Neural crest cell (in vitro differentiated cells): Measurements from ENCODE around the gene MAP1A. TPM values are rescaled to one million over a fixed set of nuclear protein-coding genes. Genes with fewer than 3 reads are reported as not detected.

Experiments used
- DNase-seq: peaks from one replicate; pipeline ENCODE4 v3.0.0; 2021; ENCODE audit warnings: low read depth, mixed read lengths, low spot score
- H3K27ac Mint-ChIP-seq: one replicate; pipeline ENCODE4 v1.8.0; 2021; ENCODE audit warnings: mild to moderate bottlenecking, mixed read lengths; ENCODE audit not compliant: unreplicated experiment
- H3K27me3 Mint-ChIP-seq: 2 replicates; pipeline ENCODE4 v1.8.0; 2021; ENCODE audit warnings: low read depth, mild to moderate bottlenecking, mixed read lengths
- H3K36me3 Mint-ChIP-seq: 2 replicates; pipeline ENCODE4 v1.8.0; 2021; ENCODE audit warnings: low read depth, mild to moderate bottlenecking, mixed read lengths
- H3K4me1 Mint-ChIP-seq: 2 replicates; pipeline ENCODE4 v1.8.0; 2021; ENCODE audit warnings: mixed read lengths
- H3K4me3 Mint-ChIP-seq: one replicate; pipeline ENCODE4 v1.8.0; 2021; ENCODE audit warnings: mild to moderate bottlenecking, mixed read lengths
- H3K9me3 Mint-ChIP-seq: 2 replicates; pipeline ENCODE4 v1.8.0; 2021; ENCODE audit warnings: mixed read lengths
- CTCF ChIP-seq: fragments of 200-600 bp; sonication (generic); conservative IDR thresholded peaks from 2 replicates; pipeline ENCODE4 v1.5.0; 2021; ENCODE audit warnings: antibody characterized with exemption, mild to moderate bottlenecking
- total RNA-seq: library from RNA; stranded (reverse); gene quantifications from 2 replicates; pipeline ENCODE4 v1.2.1, GENCODE V29; 2021

The MAP1A gene
- total RNA-seq, 1 donor from 2014 or later: 25.2 TPM

- no peak for DNase-seq
- Mint-ChIP-seq H3K9me3 (no peaks in the 10 kb centered on the region), H3K4me3 (no peak overlapping the region), H3K27ac (no peak overlapping the region), H3K36me3 (peaks cover 6% of the 10 kb centered on the region), H3K4me1 (peaks cover 7% of the 10 kb centered on the region), H3K27me3 (no peaks in the 10 kb centered on the region)
- TF ChIP-seq CTCF: no peak
Measured at GRCh38 chr15:43534897-43535296, 17.5 kb downstream of the MAP1A start.

DNA sequence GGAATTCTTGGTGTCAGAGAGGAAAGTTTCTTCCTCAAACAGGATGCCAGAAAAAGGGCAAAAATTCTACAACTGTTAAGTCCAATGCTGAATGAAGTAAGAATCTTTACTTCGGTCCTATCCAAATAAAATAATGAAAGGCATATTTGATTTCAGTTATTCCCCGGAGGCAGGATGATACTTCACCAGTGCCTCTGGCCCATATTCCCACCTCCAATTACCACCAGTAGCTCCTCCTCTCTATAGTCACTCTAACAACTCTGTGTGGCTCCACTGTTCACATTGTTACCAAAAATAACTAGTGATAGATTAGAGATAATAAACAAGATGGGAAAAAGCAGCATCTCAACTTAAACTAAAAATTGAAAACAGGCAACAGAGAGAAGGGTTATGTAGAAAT, 20.7 kb downstream of the MAP1A start:
- no peak for TF ChIP-seq CTCF

DNA sequence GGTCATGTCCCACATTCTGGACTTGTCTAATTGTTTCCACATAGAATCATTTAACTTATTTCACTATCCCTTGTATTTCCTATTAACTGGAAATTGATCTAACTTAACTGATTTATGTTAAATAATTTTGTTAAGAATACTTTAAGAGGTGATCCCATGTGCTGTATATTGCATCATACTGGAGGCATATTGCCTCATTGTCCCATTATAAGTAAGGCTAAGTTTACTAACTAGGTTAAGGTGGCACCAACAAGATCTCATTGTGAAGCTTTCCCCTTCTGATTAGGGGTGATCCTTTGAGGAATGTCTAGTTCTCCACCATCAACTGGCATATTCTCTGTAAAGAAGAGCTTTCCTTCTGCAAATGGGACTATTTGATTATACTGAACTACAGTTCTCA, 24.4 kb downstream of the MAP1A start:
- Mint-ChIP-seq H3K4me1 (no peaks in the 10 kb centered on the region), H3K4me3 (no peak overlapping the region), H3K9me3 (no peaks in the 10 kb centered on the region), H3K27me3 (no peaks in the 10 kb centered on the region), H3K27ac (no peak overlapping the region), H3K36me3 (peaks cover 2% of the 10 kb centered on the region)
- no peak for TF ChIP-seq CTCF
- no peak for DNase-seq

More for the DNA sequence above, 20.7 kb downstream of the MAP1A start:
- DNase-seq: no peak
- Mint-ChIP-seq H3K4me3 (no peak overlapping the region), H3K36me3 (peaks cover 8% of the 10 kb centered on the region), H3K9me3 (no peaks in the 10 kb centered on the region), H3K27me3 (no peaks in the 10 kb centered on the region), H3K4me1 (no peaks in the 10 kb centered on the region), H3K27ac (no peak overlapping the region)

GRCh38 chr15:43544266-43544665, 26.9 kb downstream of the MAP1A start:
- no peak for TF ChIP-seq CTCF
- H3K27me3 Mint-ChIP-seq: no peaks in the 10 kb centered on the region
- no peaks in the 10 kb centered on the region for H3K4me1 Mint-ChIP-seq
- H3K36me3 Mint-ChIP-seq: peaks cover 11% of the 10 kb centered on the region
- DNase-seq: no peak
- no peak overlapping the region for H3K27ac Mint-ChIP-seq
- H3K4me3 Mint-ChIP-seq: no peak overlapping the region
- H3K9me3 Mint-ChIP-seq: peaks cover 3% of the 10 kb centered on the region

- peaks cover 3% of the 10 kb centered on the region for H3K9me3 Mint-ChIP-seq
- H3K4me1 Mint-ChIP-seq: no peaks in the 10 kb centered on the region
- H3K27ac Mint-ChIP-seq: no peak overlapping the region
- H3K27me3 Mint-ChIP-seq: no peaks in the 10 kb centered on the region
- H3K36me3 Mint-ChIP-seq: peaks cover 11% of the 10 kb centered on the region
- no peak for DNase-seq
- H3K4me3 Mint-ChIP-seq: no peak overlapping the region
- no peak for TF ChIP-seq CTCF
Measured at GRCh38 chr15:43545426-43545825, 28.0 kb downstream of the MAP1A start.

DNA sequence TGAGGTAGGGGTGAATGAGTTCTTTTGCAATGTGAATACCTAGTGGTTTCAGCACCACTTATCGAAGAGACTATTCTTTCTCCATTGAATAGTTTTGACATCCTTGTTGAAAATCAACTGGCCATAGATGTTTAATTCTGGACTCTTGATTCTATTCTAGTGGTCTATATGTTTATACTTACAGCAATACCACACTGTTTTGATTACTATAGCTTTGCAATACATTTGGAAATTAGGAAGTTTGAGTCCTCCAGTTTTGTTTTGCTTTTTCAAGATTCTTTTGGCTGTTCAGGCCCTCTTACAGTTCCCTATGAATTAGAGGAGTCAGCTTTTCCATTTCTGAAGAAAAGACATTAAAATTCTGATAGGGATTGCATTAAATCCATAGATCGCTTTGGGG, 30.1 kb downstream of the MAP1A start:
- no peak for TF ChIP-seq CTCF
- no peaks in the 10 kb centered on the region for H3K27me3 Mint-ChIP-seq
- peaks cover 3% of the 10 kb centered on the region for H3K9me3 Mint-ChIP-seq
- no peak for DNase-seq
- no peak overlapping the region for H3K27ac Mint-ChIP-seq
- H3K36me3 Mint-ChIP-seq: peaks cover 14% of the 10 kb centered on the region
- H3K4me3 Mint-ChIP-seq: no peak overlapping the region
- no peaks in the 10 kb centered on the region for H3K4me1 Mint-ChIP-seq
